Jurkat, Clone E6-1 (cell line): ENCODE results near the gene BTBD9.

Source experiments
- DNase-seq: peaks from one replicate; pipeline ENCODE4 v3.0.0-alpha.2; 2011; ENCODE audit warnings: low read depth, low spot score
- H3K4me3 ChIP-seq: 2 replicates; pipeline ENCODE4 v1.5.1; 2011; ENCODE audit warnings: mild to moderate bottlenecking, low read length, control low read depth, moderate library complexity

BTBD9 gene

DNA sequence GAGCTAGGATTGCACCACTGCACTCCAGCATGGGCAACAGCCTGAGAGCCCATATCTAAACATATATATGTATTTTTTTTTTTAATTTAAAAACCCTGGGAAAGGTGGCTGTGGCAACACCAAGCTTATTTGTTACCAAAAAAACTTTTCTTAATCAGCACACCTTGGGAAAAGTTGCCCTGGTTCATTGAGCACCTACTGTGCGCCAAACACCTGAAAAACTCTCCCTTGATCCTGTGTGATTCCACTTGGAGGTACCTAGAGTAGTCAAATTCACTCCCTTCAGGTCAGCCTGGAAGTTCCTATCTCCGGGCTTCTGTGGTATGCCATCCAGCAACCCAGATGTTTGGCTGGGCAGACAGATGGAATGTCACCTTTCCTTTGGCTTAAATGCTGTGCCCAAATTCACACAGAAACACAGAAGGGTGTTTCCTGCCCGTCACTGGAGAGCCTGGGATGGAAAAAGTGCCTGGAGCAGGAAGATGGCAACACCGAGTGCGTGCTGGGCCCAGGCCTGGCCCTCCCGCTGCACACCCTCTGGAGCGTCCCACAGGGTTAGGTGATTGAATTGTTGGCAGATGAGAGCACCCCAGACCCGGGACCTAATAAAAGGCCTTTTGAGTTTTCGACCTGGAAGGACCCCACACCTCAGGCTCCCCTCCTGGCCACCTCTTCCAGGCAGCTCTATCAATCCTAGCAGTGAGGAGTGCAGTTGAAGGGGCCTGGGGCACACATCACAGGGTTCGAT is 482.7 kb downstream of the BTBD9 start:
- no peak overlapping the region for H3K4me3 ChIP-seq
- DNase-seq = no peak

DNA sequence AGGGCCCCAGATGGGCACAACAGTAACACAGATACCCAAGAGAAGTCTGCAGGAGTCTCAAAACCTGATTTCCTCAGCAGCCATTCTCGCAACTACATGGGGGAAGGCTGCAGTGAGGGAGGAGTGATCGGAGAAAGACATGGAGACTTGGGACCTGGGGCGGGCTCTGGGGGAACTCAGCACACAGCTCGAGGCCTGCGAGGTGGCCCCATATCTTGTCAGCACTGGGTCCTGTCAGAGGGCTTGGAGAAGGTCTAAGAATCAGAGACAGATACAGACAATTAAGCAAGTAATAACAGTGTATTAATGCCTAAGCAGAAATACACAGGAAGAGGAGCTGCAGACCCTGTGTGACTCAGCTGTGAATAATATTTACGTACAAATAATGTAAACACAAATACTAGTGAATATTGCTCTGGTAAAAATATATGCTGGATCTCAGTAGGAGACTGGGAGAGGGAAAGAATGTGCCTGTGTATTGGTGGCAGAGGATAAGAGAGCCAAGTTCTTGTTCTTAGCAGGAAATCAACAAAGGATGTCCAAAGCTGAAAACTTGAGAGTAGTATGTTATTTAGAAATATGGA is 484.0 kb downstream of the BTBD9 start:
- DNase-seq = no peak
- no peak overlapping the region for H3K4me3 ChIP-seq

DNA sequence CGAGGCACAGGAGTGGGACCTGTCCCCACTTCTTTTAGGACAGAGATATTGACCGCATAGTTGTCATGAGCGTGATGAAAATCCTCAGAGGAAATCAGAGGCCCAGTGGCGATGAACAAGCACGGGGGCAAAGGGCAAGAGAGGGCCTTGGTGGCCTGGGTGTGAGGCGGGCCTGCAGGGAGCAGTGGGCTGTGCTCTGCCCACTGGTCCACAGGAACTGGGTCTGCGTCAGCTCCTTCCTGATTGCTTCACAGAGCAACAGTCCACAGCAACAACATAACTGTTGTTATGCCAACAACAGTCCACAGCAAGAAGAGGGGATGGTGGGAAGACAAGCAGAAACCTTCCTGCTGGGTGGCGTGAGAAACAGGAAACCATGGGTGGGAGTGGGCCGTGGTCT is 484.6 kb downstream of the BTBD9 start:
- no peak for DNase-seq
- no peak overlapping the region for H3K4me3 ChIP-seq

DNA sequence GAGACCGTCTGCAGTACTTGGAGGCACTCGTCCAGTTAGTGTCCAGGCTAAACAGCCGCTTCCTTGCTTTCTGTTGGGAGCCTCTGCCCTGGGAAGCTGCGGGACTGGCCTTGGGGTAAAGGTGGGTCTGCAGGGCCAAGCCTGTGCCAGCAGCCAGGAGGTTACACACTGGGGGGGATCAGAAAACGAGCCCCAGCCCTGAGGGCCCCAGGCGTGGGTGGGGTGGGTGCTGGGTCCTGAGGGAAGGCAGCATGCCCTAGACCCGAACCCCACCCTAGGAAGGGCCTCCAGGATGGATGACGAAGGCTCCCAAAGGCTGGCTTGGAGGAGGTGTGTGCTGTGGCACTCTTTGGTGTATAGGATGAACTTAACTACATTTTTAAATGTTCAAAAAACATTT is 485.0 kb downstream of the BTBD9 start:
- H3K4me3 ChIP-seq = no peak overlapping the region

GRCh38 chr6:38153798-38154345 is 485.9 kb downstream of the BTBD9 start:
- DNase-seq = no peak
- H3K4me3 ChIP-seq = no peak overlapping the region

More for the DNA sequence above, 485.0 kb downstream of the BTBD9 start:
- DNase-seq = no peak

- H3K4me3 ChIP-seq = no peak overlapping the region
- DNase-seq = no peak
Observed at GRCh38 chr6:38153076-38153797, 486.5 kb downstream of the BTBD9 start.

- no peak overlapping the region for H3K4me3 ChIP-seq
- no peak for DNase-seq
Observed at GRCh38 chr6:38152620-38153019, 487.1 kb downstream of the BTBD9 start.

GRCh38 chr6:38151580-38152500 is 487.9 kb downstream of the BTBD9 start:
- DNase-seq = no peak
- H3K4me3 ChIP-seq = no peak overlapping the region

DNA sequence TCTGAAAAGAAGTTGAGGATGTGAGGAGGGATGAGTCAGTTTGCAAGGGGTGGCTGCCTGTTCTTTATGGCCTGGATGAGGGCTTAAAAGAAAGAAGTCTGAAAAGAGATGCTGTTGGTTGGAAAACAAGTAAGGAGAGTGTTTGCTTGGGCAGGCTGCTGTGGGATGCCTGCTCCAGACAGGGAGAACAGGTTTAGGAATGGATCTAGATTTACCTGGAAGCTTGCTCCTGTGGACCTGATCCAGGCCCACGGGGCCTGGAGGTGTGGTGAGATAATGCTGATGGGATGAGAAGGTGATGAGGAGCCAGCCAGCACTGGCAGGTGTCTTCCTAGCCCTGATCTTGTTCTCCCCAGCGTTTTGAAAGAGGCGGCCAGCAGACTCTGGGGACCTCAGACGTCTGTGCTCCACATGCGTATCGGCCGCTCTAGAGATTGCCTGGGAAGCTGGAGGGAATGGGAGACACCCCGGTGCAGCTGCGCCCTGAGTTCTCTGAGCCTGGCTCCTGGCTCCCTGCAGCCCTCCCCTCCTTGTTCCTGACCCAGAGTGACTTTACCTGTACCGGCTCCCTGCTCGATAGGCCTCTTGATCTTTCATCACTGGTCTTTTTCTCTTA is 488.9 kb downstream of the BTBD9 start:
- no peak for DNase-seq

DNA sequence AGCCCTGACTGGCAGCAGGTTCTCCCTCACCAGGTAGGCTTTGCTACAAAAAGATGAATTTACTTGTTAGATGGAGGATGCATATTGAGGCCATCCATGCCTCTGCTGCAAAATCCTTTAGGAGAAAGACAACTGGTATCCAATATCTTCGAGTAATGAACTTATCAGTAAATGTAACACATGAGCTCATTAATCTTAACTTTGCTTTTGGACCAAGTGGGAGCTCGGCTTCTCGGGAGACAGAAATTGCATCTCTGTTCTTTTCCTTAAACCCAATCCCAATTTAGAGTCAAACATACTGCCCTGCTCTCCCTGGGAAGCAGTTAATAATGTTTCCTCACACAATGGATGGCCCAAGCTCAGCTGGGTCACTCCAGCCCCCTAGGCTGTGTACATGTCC is 489.7 kb downstream of the BTBD9 start:
- no peak overlapping the region for H3K4me3 ChIP-seq
- DNase-seq = no peak

More for the DNA sequence above, 488.9 kb downstream of the BTBD9 start:
- H3K4me3 ChIP-seq = no peak overlapping the region

DNA sequence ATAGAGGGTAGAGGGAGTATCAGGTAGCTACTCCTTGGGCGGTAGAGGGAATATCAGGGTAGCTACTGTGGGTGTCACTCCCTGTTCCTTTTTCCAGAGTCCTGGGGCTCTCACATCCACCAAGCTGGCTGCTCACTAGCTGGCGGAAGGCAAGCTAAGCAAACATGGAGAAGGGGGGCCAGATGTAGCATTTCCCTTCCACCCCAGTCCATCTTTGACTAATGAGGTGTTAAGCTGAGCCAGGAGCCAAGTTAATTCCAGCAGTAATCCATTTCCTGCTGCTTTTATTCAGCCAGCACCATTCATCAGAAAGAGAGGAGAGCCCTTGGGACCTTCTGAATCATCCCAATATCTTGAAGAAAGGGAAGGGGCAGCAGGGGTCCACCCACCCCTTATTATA is 490.2 kb downstream of the BTBD9 start:
- no peak overlapping the region for H3K4me3 ChIP-seq
- no peak for DNase-seq

DNA sequence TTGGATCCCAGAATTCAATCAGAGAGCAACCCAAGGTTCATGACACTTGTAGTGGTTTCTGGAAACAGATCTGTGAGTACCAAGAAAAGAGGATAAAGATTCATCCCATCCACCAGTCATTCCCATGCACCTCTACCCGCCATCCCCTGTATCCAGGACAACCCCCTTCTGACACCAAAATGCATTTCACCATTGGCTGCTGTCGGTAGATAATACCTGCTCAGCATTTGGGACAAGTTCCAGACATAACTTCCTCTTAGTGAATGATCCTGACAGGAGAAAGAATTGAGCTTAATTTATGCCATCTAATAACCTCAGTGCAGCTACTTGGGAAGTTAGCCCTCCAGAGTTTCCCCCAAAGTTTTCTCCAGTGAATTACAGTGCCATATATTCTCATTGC is 491.1 kb downstream of the BTBD9 start:
- H3K4me3 ChIP-seq = no peak overlapping the region
- DNase-seq = no peak

DNA sequence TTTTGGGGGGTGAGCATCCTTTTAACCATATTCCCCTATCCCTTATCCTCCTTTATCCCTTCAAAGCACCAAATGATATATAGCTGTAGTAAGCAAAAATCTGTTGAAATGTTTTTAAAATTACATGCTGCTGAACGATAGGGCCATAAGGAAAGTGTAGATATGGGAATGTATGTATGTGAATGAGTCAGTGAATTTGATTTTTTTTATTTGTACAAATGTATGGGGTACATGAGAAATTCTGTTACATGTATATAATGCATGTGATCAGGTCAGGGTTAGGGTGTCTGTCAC is 493.0 kb downstream of the BTBD9 start:
- no peak overlapping the region for H3K4me3 ChIP-seq

DNA sequence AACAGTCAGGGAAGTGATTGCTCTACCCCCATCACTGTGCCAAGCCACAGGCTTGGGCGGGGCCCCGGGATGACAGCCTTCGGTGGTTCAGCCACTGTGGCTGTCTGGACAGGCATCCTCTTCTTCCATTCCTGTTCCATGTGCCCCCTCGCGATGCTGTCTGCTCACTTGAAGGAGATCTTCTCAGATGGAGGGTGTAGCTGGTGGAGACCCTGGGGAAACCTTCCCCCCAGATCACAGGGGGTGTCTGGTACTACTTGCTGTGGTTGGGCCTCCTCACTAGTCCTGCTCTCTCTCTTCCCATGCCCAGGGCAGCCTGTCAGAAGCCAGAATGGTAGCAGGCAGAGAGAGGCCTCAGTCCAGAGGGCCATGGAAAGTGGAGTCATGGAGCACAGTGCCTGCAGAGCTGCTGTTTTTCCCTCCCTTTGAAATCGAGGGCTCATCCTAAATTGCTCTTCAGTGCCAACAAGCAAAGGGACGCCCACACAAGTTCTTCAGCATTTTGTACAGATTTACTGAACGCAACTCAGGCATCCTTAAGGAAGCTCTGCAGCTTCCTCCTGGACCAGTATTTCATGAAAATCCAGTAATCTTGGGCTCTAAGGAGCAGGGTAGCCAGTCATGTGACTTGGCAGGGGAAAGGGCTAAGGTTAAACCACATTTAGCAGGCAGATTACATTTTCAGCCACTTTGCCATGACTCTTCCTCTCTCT is 493.6 kb downstream of the BTBD9 start:
- no peak overlapping the region for H3K4me3 ChIP-seq
- DNase-seq = no peak

More for the DNA sequence above, 493.0 kb downstream of the BTBD9 start:
- no peak for DNase-seq

DNA sequence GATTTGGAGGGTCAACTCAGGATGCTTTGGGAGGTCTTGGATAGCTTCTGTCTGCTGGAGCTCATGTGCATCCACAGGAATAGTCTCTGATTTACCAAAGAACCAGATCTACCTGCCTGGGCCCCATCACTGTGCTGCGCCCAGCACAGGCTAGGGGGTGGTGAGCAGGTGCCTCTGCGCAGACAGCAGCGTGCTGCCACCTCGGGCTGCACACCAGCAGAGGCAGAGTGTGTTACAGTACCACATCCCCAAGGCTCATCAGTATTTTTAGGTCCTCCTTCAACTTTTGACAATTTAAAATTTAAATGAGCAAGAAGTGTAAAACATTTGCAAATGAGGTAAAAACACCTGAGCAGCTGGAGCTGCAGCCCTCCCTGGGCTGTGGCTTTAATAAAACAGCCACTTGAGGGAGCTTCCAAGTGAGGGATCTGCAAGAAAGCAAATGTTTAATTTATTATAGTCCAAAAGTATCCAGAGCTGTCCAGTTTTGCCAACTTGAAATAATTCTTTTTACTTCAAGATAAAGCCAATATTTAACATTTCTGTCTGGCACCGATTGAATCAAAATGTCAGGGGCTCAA is 495.3 kb downstream of the BTBD9 start:
- DNase-seq = no peak
- H3K4me3 ChIP-seq = no peak overlapping the region

DNA sequence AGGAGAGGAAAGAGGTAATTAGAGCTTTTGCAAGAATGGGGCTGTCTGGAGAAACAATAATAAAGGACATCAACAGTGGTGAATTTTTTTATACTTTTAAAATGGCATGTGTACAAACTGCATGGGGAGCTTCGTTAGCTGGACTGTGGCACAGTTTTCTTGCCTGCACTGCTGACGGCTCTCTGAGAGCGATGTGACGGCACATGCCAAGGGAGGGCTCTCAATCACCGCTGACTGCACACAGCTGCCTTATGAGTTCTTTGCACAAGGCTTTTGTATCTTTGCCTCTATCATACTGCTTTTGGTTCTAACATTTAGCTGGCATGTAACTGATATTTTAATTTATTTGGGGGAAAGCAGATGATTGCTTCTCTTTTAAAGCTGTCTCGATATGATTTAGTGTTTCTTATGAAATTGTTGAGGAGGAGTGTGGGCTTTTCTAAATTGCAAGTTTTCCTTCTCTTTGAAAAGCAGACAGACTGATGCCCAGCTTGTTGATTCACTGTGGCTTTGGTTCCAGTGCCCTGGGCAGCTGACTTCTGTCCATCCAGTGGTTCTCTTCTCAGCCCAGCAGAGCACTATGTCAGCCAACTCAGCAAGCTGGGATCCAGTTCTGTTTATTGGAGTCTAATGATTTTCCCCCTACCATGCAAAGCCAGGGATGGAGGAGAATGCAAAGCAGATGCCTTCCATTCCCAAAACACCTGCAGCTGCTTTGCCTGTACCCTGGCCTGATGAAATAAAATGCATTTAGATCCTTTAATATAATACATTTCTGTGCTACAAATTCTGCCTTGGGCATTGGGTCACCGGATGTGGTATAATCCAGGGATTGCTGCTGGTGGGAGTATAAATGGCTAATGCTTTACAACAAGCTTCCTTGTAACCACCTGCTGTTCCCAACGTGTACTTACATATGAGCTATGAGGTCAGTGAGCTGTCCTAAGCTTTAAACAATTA is 496.3 kb downstream of the BTBD9 start:
- no peak overlapping the region for H3K4me3 ChIP-seq
- no peak for DNase-seq
